GM10248 (cell line): ENCODE data around the gene LLPH.
"Not testable (repeated sequence)": the region's sequence is repeated elsewhere in the genome, so short reads cannot be mapped to it uniquely, and the experiment has no call there.

ENCODE experiments used
- CTCF ChIA-PET: fragments of 300-600 bp; sonication (Branson Sonifier 250); formaldehyde crosslinking; extraction: SDS; loops from one replicate; lab custom pipeline; 2021; ENCODE audit warnings: antibody characterized with exemption; lab: Yijun Ruan, JAX
- POLR2A ChIA-PET: fragments of 350-650 bp; sonication (Branson Sonifier 250); formaldehyde crosslinking; extraction: SDS; loops from one replicate; lab custom pipeline; 2020; ENCODE audit warnings: antibody characterized with exemption; lab: Yijun Ruan, JAX
- DNase-seq: peaks from one replicate; pipeline ENCODE4 v3.0.0; 2012; ENCODE audit errors: extremely low spot score
- TF ChIP-seq, protein P1 (sequence below): IDR thresholded peaks from 2 replicates; pipeline ENCODE4 v1.5.1; 2012; ENCODE audit warnings: mild to moderate bottlenecking, low read depth; ENCODE audit errors: extremely low read depth, missing control alignments, control extremely low read depth

LLPH gene

DNA sequence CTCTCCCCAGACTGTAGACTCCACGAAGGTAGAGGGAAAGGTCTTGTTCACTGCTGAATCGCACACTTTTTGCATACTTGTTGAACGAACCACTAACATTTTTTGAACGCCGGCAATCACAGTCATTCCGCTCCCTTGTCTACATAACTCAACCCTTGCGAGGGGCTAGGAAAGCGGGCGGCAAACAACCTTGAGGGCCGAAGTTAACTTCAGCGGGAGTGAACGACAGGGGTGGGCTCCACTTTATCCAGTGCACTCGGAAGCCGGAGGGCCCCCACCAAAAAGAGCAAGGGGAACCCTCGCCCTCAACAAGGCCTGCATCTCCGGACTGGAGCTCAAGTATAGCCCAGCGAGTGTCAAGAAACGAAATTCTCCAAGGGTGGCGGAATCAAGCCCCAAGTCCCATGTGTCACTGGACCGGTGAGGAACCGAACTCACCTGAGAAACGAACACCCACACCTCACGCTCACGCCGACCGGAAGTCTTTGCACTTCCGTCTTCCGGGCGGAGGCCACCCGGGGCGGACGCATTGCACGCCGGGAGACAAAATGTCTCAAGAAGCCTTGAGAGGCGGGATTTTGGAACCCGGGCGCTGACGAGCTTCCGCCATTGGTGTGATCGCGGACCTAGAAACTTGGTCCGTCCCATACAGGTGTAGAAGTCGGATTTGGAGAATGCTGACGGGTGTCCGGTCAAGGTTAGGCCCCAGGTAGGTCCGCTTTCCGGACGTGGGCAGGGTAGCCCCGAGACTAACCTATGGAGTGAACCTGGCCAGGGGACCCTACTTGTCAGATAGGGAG lies at the start of gene LLPH:
TSS of gene LLPH (minus strand) at position 484 of the 800 bp plus-strand sequence. CDS start 1,644 bp downstream, outside the sequence.
- CTCF ChIA-PET, result interaction anchor here (0.7 to 1.5 kb wide), 9 partner anchors 10 to 105 kb away, joined by 3 to 6 read pairs (median 4); no protein-coding TSS in a partner anchor
- peak; percentile 93 for DNase-seq
- POLR2A ChIA-PET, result interaction anchor here (1.0 kb wide), 1 partner anchor 39 kb away, joined by 3 read pairs; the partner anchor contains the start of gene TMBIM4
- TF ChIP-seq, protein P1, sequence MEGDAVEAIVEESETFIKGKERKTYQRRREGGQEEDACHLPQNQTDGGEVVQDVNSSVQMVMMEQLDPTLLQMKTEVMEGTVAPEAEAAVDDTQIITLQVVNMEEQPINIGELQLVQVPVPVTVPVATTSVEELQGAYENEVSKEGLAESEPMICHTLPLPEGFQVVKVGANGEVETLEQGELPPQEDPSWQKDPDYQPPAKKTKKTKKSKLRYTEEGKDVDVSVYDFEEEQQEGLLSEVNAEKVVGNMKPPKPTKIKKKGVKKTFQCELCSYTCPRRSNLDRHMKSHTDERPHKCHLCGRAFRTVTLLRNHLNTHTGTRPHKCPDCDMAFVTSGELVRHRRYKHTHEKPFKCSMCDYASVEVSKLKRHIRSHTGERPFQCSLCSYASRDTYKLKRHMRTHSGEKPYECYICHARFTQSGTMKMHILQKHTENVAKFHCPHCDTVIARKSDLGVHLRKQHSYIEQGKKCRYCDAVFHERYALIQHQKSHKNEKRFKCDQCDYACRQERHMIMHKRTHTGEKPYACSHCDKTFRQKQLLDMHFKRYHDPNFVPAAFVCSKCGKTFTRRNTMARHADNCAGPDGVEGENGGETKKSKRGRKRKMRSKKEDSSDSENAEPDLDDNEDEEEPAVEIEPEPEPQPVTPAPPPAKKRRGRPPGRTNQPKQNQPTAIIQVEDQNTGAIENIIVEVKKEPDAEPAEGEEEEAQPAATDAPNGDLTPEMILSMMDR, result no peak

DNA sequence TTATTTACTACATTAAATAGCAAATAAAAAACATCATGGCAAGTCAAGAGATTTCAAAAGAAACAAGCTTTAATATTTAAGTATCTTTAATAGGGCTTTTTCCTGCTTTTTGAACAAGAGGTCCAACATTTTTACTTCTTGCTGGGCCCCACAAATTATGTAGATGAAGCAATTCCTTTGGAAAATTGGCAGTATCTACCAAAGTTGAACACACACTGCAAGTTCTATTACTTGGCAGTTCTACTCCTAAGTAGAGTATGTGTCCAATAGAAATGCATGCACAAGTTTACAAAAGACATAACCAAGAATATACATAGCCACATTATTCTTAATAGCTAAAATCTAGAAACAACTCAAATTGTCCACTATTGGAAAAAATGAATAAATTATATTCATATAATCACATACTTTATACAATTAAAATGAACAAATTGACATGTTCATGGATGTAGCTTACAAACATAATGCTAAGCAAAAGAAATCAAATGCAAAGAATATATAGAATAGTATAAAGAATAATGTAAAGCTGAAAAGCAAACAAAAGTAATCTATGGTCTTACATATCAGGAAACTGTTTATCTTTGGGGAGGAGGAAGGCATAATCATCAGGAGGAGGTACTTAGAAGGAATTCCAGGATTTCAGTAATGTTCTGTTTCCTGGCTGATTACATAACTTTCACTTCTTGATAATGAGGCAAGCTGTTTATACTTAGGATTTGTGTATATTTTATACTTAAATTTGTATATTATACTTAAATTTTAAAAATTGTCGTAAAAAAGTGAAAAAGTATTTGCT lies 45.8 kb upstream of the LLPH start:
- DNase-seq, result no peak
- ChIA-PET POLR2A (no interaction called here), CTCF (interaction anchor here (0.7 to 2.2 kb wide), 9 partner anchors 10 to 293 kb away, joined by 3 to 11 read pairs (median 3); no protein-coding TSS in a partner anchor)
- TF ChIP-seq, protein P1, result no peak

- DNase-seq, POLR2A ChIA-PET: not testable (repeated sequence)
- CTCF ChIA-PET, result interaction anchor here (0.7 kb wide), 1 partner anchor 15 kb away, joined by 4 read pairs; the partner anchor contains the start of gene IRAK3
Observed at GRCh38 chr12:66174391-66175325, 44.1 kb upstream of the LLPH start.

DNA sequence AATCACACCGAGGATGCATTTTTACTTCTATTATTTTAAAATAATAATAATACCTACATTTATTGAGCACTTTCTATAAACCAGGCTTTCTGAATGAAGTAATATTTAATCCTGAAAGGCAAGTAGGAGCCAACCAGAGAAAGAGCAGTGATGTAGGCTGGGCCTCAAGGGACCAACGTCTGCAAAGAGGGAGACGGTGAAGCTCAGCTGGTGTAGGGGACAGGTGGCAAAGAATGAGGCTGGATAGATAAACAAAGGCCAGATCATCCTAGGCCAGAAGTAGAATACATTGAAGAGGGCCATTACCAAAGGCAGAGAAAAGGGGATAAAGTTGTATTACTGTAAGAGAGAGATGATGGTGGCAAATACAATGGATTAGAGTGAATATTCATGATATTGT lies 40.1 kb upstream of the LLPH start:
- CTCF ChIA-PET, result interaction anchor here (1.7 kb wide), 1 partner anchor 31 kb away, joined by 5 read pairs; no protein-coding TSS in a partner anchor
- POLR2A ChIA-PET, result no interaction called here
- no peak for DNase-seq
- TF ChIP-seq, protein P1, result no peak

- DNase-seq, result peak; percentile 86
- ChIA-PET CTCF (interaction anchor here (0.7 to 2.6 kb wide), 14 partner anchors 10 to 526 kb away, joined by 3 to 27 read pairs (median 4); no protein-coding TSS in a partner anchor), POLR2A (interaction anchor here (0.6 to 1.0 kb wide), 5 partner anchors 11 to 1709 kb away, joined by 3 to 15 read pairs (median 3); partner anchors contain the start of gene LLPH)
- TF ChIP-seq, protein P1, result peak; percentile 41
Observed at GRCh38 chr12:66169221-66170170, 38.9 kb upstream of the LLPH start, which contains the start of gene TMBIM4. TMBIM4 (minus strand) TSS chr12:66169996; CDS start chr12:66169951, 45 bp downstream.
